NB4 (cell line): ENCODE measurements around the gene KIRREL1.

Source experiments
- MYC ChIP-seq: IDR thresholded peaks from 2 replicates; pipeline ENCODE4 v1.6.1; 2011; ENCODE audit warnings: low read depth, low read length
- POLR2A ChIP-seq: IDR thresholded peaks from 2 replicates; pipeline ENCODE4 v1.6.1; 2011; ENCODE audit warnings: mild to moderate bottlenecking; ENCODE audit not compliant: insufficient read length; ENCODE audit errors: extremely low read depth
- TF ChIP-seq, protein P1 (sequence below): IDR thresholded peaks from one replicate; pipeline ENCODE4 v1.5.1; 2012; ENCODE audit warnings: low read depth, low read length
- TF ChIP-seq, protein P2 (sequence below): IDR thresholded peaks from 2 replicates; pipeline ENCODE4 v1.6.1; 2011; ENCODE audit warnings: low read depth, low read length

- TF ChIP-seq, protein P1, sequence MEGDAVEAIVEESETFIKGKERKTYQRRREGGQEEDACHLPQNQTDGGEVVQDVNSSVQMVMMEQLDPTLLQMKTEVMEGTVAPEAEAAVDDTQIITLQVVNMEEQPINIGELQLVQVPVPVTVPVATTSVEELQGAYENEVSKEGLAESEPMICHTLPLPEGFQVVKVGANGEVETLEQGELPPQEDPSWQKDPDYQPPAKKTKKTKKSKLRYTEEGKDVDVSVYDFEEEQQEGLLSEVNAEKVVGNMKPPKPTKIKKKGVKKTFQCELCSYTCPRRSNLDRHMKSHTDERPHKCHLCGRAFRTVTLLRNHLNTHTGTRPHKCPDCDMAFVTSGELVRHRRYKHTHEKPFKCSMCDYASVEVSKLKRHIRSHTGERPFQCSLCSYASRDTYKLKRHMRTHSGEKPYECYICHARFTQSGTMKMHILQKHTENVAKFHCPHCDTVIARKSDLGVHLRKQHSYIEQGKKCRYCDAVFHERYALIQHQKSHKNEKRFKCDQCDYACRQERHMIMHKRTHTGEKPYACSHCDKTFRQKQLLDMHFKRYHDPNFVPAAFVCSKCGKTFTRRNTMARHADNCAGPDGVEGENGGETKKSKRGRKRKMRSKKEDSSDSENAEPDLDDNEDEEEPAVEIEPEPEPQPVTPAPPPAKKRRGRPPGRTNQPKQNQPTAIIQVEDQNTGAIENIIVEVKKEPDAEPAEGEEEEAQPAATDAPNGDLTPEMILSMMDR = no peak
- no peak for TF ChIP-seq POLR2A
- no peak for TF ChIP-seq MYC
- TF ChIP-seq, protein P2, sequence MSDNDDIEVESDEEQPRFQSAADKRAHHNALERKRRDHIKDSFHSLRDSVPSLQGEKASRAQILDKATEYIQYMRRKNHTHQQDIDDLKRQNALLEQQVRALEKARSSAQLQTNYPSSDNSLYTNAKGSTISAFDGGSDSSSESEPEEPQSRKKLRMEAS = no peak
Measured at GRCh38 chr1:157985473-157985872, 8.0 kb upstream of the KIRREL1 start.
